C4-2B (cell line): ENCODE measurements around the gene CORO2B.

Source experiments
- H3K27ac ChIP-seq: fragments of 450-650 bp; 2 replicates; pipeline ENCODE4 v1.5.1; 2017
- ZFX ChIP-seq: fragments of 450-650 bp; IDR thresholded peaks from 2 replicates; pipeline ENCODE4 v1.6.1; 2017
- TF ChIP-seq, protein P1 (sequence below): fragments of 450-650 bp; conservative IDR thresholded peaks from 2 replicates; pipeline ENCODE4 v1.5.1; 2017; ENCODE audit warnings: mild to moderate bottlenecking

CORO2B gene

GRCh38 chr15:68655686-68656437 lies 77.1 kb downstream of the CORO2B start:
- TF ChIP-seq ZFX = no peak
- TF ChIP-seq, protein P1, sequence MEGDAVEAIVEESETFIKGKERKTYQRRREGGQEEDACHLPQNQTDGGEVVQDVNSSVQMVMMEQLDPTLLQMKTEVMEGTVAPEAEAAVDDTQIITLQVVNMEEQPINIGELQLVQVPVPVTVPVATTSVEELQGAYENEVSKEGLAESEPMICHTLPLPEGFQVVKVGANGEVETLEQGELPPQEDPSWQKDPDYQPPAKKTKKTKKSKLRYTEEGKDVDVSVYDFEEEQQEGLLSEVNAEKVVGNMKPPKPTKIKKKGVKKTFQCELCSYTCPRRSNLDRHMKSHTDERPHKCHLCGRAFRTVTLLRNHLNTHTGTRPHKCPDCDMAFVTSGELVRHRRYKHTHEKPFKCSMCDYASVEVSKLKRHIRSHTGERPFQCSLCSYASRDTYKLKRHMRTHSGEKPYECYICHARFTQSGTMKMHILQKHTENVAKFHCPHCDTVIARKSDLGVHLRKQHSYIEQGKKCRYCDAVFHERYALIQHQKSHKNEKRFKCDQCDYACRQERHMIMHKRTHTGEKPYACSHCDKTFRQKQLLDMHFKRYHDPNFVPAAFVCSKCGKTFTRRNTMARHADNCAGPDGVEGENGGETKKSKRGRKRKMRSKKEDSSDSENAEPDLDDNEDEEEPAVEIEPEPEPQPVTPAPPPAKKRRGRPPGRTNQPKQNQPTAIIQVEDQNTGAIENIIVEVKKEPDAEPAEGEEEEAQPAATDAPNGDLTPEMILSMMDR = no peak
- no peak overlapping the region for H3K27ac ChIP-seq

GRCh38 chr15:68656438-68656739 lies 77.6 kb downstream of the CORO2B start:
- TF ChIP-seq ZFX = no peak
- TF ChIP-seq, protein P1 = no peak

DNA sequence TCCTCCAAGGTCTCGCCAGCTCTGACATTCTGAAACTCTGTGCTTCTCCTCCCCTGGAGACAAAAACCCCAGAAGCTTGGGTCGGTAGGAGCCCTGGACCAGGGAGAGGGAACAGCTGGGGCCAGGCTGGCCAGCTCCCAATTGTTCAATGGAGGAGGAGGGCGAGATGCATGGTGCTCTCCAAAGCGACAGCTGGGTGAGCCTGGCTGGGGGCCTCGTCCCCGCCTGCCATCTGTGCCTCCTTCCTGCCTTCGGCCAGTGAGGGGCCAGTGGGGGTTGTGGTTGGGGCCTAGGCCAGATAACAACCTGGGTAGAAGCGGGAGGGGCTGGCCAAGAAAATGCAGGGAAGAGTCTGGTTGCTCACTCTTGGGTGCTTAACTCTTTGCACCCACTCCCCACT lies 79.4 kb downstream of the CORO2B start:
- TF ChIP-seq, protein P1 = no peak
- TF ChIP-seq ZFX = no peak
- no peak overlapping the region for H3K27ac ChIP-seq

More at GRCh38 chr15:68656438-68656739, 77.6 kb downstream of the CORO2B start:
- H3K27ac ChIP-seq = no peak overlapping the region

GRCh38 chr15:68658641-68659358 lies 80.0 kb downstream of the CORO2B start:
- TF ChIP-seq ZFX = no peak
- TF ChIP-seq, protein P1 = no peak
- H3K27ac ChIP-seq = no peak overlapping the region

- no peak overlapping the region for H3K27ac ChIP-seq
- TF ChIP-seq ZFX = no peak
- TF ChIP-seq, protein P1 = no peak
Observed at GRCh38 chr15:68663526-68663925, 84.7 kb downstream of the CORO2B start.

DNA sequence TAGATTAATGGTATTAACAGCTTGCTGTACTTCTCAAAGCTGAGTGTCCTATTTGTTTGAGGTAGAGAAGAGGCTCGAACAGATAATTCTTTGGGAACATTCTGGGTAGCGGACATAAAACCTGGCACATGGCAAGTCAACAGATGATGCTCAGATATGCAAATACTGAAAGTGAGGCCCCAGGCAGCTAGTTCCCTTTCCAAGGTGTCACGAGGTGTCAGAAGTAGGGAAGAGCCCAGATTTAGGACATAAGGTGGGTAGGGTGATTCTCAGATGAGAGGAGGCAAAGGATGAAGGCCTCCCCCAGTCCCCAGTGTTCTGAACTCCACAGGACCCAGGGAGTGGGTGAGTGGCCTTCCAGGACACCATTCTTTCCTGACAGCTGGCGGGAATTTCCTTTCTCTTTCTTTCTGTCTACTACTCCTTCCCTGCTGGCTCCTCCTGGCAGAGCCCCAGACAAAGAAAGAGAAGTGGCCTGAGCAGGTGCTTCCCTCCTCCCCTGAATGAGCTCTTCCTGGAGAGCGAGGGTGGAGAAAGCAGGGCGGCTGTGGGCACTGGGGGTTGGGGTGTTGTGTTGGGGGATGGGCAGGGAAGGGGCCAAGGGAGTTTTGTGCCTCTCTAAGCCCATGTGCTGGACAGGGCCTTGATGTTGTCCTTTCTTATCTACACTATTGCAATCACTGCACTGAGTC lies 87.5 kb downstream of the CORO2B start:
- TF ChIP-seq, protein P1 = no peak
- no peak for TF ChIP-seq ZFX

GRCh38 chr15:68666812-68667450 lies 88.1 kb downstream of the CORO2B start:
- no peak overlapping the region for H3K27ac ChIP-seq
- TF ChIP-seq, protein P1 = no peak
- no peak for TF ChIP-seq ZFX

More for the DNA sequence above, 87.5 kb downstream of the CORO2B start:
- no peak overlapping the region for H3K27ac ChIP-seq
